ENCODE results near the gene PCDHB6.
"Not testable (repeated sequence)": the region's sequence is repeated elsewhere in the genome, so short reads cannot be mapped to it uniquely, and the experiment has no call there.

PCDHB6 gene

GRCh38 chr5:141149812-141150211 is at the start of gene PCDHB6:
Gene PCDHB6, plus strand, starts transcription at chr5:141150057. Its CDS starts 201 bp downstream, at chr5:141150258.
- no peak for DNase-seq

GRCh38 chr5:141100243-141100805 is 49.5 kb upstream of the PCDHB6 start, which contains the start of gene PCDHB3:
Gene PCDHB3, plus strand, starts transcription at chr5:141100473. Its CDS starts 177 bp downstream, at chr5:141100650.
- no peak for DNase-seq

GRCh38 chr5:141101059-141101458 is 48.8 kb upstream of the PCDHB6 start:
- DNase-seq = no peak

DNA sequence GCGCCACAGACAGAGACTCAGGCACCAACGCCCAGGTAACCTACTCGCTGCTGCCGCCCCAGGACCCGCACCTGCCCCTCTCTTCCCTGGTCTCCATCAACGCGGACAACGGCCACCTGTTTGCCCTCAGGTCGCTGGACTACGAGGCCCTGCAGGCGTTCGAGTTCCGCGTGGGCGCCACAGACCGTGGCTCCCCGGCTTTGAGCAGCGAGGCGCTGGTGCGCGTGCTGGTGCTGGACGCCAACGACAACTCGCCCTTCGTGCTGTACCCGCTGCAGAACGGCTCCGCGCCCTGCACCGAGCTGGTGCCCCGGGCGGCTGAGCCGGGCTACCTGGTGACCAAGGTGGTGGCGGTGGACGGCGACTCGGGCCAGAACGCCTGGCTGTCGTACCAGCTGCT is 47.8 kb upstream of the PCDHB6 start:
- not testable (repeated sequence) for DNase-seq

DNA sequence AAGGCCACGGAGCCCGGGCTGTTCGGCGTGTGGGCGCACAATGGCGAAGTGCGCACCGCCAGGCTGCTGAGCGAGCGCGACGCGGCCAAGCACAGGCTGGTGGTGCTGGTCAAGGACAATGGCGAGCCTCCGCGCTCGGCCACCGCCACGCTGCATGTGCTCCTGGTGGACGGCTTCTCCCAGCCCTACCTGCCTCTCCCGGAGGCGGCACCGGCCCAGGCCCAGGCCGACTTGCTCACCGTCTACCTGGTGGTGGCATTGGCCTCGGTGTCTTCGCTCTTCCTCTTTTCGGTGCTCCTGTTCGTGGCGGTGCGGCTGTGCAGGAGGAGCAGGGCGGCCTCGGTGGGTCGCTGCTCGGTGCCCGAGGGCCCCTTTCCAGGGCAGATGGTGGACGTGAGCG is 47.4 kb upstream of the PCDHB6 start:
- DNase-seq = not testable (repeated sequence)

- no peak for DNase-seq
These were observed 44.5 kb upstream of the PCDHB6 start for GRCh38 chr5:141105350-141105749.

GRCh38 chr5:141119250-141119649 is 30.6 kb upstream of the PCDHB6 start:
- no peak for DNase-seq

DNA sequence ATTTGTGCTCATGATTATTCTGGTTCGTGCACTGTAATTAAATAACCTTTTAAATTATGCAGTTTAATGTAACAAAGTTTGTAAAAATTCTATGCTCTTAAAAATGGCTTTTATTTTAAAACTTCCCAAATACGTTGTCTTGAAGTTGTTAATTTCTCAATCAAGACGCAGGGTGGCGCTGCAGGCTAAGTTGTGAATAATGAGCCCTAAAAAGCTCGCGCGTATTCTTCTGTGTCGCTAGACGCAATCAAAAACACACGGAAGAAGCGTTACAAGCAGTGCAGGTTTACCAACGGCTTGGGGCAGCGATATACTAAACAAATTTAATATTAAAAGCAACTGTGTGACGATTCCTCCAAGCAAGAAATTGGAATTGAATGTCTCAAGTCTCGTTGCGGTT is 28.3 kb upstream of the PCDHB6 start, which contains the start of gene PCDHB4:
TSS of gene PCDHB4 (plus strand) at position 256 of the 400 bp plus-strand sequence. CDS start 181 bp downstream, outside the sequence.
- DNase-seq = no peak

- DNase-seq = no peak
These were observed 27.9 kb upstream of the PCDHB6 start for GRCh38 chr5:141121985-141122384.

- DNase-seq = not testable (repeated sequence)
These were observed 26.3 kb upstream of the PCDHB6 start for GRCh38 chr5:141123396-141124135.

DNA sequence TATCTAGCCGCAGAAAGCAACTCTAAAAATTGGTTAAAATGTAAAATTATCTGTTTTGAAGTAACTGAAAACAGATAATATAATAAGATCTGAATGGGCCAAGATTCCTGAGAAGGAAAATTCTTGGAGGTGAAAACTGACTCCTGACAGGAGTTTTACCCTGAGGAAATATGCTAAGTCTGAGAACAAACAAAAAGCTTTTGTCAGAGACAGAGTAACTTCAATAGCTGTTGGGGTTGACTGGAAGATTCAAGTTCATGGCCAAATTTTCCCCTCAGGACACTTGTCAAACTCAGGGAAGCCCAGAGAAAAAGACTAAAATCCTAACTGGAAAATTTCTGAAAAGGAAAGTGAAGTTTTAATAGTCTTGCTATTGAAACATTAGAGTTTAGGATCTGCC is 22.6 kb upstream of the PCDHB6 start:
- DNase-seq = no peak

DNA sequence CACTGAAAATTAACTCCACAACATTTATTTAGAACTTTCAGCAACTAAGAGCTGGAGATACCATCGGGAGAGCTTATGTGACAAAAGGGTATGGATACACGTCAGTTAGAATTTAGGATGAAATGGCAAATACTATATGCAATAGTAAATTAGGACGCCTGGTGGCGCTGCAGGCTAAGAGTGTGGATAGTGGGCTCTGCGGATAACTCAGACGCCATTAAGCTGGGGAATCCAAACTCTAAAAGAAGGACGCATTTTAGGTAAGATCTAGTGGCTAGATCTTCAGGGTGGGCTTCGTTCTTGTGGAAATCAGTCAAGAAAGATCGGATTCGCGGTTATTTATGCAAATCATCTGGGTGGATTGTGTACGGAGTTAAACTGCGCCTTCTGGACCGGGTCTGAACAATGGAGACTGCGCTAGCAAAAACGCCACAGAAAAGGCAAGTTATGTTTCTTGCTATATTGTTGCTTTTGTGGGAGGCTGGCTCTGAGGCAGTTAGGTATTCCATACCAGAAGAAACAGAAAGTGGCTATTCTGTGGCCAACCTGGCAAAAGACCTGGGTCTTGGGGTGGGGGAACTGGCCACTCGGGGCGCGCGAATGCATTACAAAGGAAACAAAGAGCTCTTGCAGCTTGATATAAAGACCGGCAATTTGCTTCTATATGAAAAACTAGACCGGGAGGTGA is 14.7 kb upstream of the PCDHB6 start, which contains the start of gene PCDHB5:
TSS of gene PCDHB5 (plus strand) at position 177 of the 688 bp plus-strand sequence. CDS start at position 406, 229 bp downstream.
- DNase-seq = no peak

DNA sequence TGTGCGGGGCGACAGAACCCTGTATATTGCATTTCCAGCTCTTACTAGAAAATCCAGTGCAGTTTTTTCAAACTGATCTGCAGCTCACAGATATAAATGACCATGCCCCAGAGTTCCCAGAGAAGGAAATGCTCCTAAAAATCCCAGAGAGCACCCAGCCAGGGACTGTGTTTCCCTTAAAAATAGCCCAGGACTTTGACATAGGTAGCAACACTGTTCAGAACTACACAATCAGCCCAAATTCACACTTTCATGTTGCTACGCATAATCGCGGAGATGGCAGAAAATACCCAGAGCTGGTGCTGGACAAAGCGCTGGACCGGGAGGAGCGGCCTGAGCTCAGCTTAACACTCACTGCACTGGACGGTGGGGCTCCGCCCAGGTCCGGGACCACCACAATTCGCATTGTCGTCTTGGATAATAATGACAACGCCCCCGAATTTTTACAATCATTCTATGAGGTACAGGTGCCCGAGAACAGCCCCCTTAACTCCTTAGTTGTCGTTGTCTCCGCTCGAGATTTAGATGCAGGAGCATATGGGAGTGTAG is 14.1 kb upstream of the PCDHB6 start:
- DNase-seq = no peak

GRCh38 chr5:141137346-141137745 is 12.5 kb upstream of the PCDHB6 start:
- not testable (repeated sequence) for DNase-seq

- no peak for DNase-seq
These were observed 551 bp downstream of the PCDHB6 start for GRCh38 chr5:141150224-141150992.

- DNase-seq = no peak
These were observed 1.1 kb downstream of the PCDHB6 start for GRCh38 chr5:141150993-141151325.

DNA sequence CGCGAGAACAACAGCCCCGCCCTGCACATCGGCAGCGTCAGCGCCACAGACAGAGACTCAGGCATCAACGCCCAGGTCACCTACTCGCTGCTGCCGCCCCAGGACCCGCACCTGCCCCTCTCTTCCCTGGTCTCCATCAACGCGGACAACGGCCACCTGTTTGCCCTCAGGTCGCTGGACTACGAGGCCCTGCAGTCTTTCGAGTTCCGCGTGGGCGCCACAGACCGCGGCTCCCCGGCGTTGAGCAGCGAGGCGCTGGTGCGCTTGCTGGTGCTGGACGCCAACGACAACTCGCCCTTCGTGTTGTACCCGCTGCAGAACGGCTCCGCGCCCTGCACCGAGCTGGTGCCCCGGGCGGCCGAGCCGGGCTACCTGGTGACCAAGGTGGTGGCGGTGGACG is 1.8 kb downstream of the PCDHB6 start:
- DNase-seq = not testable (repeated sequence)

DNA sequence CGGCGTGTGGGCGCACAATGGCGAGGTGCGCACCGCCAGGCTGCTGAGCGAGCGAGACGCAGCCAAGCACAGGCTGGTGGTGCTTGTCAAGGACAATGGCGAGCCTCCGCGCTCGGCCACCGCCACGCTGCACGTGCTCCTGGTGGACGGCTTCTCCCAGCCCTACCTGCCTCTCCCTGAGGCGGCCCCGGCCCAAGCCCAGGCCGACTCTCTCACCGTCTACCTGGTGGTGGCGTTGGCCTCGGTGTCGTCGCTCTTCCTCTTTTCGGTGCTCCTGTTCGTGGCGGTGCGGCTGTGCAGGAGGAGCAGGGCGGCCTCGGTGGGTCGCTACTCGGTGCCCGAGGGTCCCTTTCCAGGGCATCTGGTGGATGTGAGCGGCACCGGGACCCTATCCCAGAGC is 2.2 kb downstream of the PCDHB6 start:
- not testable (repeated sequence) for DNase-seq

GRCh38 chr5:141155540-141156374 is 5.9 kb downstream of the PCDHB6 start:
- DNase-seq = no peak

GRCh38 chr5:141157356-141157755 is 7.5 kb downstream of the PCDHB6 start:
- DNase-seq = not testable (repeated sequence)

- DNase-seq = not testable (repeated sequence)
These were observed 8.0 kb downstream of the PCDHB6 start for GRCh38 chr5:141157901-141158300.

Data from inflammatory macrophage treated with lipopolysaccharide for 4 hours (primary cell).